Type B pancreatic cell (in vitro differentiated cells): ENCODE measurements around the gene ORMDL3. TPM values are rescaled to one million over a fixed set of nuclear protein-coding genes. Genes with fewer than 3 reads are reported as not detected.

Source experiments
- DNase-seq: peaks from one replicate; pipeline ENCODE4 v3.0.0; 2021; ENCODE audit warnings: mixed read lengths; ENCODE audit not compliant: unreplicated experiment; ENCODE audit errors: extremely low spot score
- H3K27ac Mint-ChIP-seq: 2 replicates; pipeline ENCODE4 v1.8.0; 2021; ENCODE audit warnings: mild to moderate bottlenecking, mixed read lengths
- H3K27me3 Mint-ChIP-seq: 2 replicates; pipeline ENCODE4 v1.8.0; 2021; ENCODE audit warnings: mixed read lengths
- H3K36me3 Mint-ChIP-seq: 2 replicates; pipeline ENCODE4 v1.8.0; 2021; ENCODE audit warnings: mixed read lengths
- H3K4me1 Mint-ChIP-seq: one replicate; pipeline ENCODE4 v1.8.0; 2021; ENCODE audit warnings: mixed read lengths; ENCODE audit not compliant: unreplicated experiment
- H3K4me3 Mint-ChIP-seq: 2 replicates; pipeline ENCODE4 v1.8.0; 2021; ENCODE audit warnings: mild to moderate bottlenecking, mixed read lengths
- H3K9me3 Mint-ChIP-seq: 2 replicates; pipeline ENCODE4 v1.8.0; 2021; ENCODE audit warnings: mixed read lengths
- CTCF ChIP-seq: fragments of 200-600 bp; sonication (generic); conservative IDR thresholded peaks from 2 replicates; pipeline ENCODE4 v1.5.0; 2021; ENCODE audit warnings: antibody characterized with exemption, mild to moderate bottlenecking
- total RNA-seq: library from RNA; stranded (reverse); gene quantifications from 2 replicates; pipeline ENCODE4 v1.2.1, GENCODE V29; 2021; ENCODE audit warnings: low replicate concordance

Gene ORMDL3
- total RNA-seq, 1 donor from 2014 or later: 59.8 TPM

DNA sequence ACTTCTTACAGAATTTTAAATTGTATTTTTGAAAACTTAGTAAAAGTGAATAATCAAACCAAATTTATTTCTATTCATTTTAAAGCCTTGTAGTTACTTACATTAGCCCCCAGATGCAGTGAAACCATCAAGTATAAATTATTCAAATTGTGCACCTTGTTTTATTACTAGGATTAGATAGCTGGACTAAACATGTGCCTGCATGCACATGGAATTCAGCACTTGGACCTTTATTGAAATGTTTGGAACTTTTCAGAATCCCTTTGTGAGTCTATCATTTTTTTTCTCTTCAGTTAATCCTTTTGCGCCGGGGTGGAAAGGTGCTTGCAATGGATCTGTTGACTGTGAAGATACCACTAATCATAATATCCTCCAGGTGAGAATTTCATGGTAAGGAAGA lies 54.6 kb downstream of the ORMDL3 start:
- Mint-ChIP-seq H3K4me1 (no peaks in the 10 kb centered on the region), H3K36me3 (no peaks in the 10 kb centered on the region), H3K9me3 (no peaks in the 10 kb centered on the region), H3K27me3 (peaks cover 24% of the 10 kb centered on the region), H3K4me3 (no peak overlapping the region), H3K27ac (no peak overlapping the region)
- no peak for TF ChIP-seq CTCF
- DNase-seq: no peak

DNA sequence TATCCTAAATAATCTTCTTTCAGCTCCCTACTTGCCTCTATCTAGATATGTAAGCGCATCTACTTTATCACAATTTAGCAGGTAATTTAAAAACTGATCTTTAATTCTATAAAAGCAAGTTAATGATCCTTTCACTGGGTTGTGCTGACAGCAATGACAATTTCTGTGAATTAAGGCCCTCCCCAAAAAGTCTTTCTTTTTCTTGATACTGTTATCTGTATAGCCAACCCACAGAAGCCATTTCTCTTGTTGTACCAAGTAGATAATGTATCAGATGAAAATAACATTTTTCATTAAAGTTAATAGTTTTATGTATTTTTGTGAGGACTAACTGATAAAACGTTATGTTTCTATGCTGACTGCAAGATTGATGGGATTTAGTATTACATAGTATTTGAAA lies 55.6 kb downstream of the ORMDL3 start:
- Mint-ChIP-seq H3K27me3 (peaks cover 29% of the 10 kb centered on the region), H3K9me3 (peaks cover 5% of the 10 kb centered on the region), H3K36me3 (no peaks in the 10 kb centered on the region), H3K27ac (no peak overlapping the region), H3K4me3 (no peak overlapping the region), H3K4me1 (no peaks in the 10 kb centered on the region)
- no peak for DNase-seq
- TF ChIP-seq CTCF: no peak

Other genes with a start within 250 kb of the ORMDL3 start
- 23.5 and 31.5 TPM in 2 replicates for gene PGAP3, start 239.5 kb downstream of the ORMDL3 start, total RNA-seq
- 123 and 230 TPM in 2 replicates for gene ERBB2, start 227.5 kb downstream of the ORMDL3 start, total RNA-seq
- 39.8 and 67.2 TPM in 2 replicates for gene MIEN1, start 197.1 kb downstream of the ORMDL3 start, total RNA-seq
- gene GRB7, start 189.7 kb downstream of the ORMDL3 start, total RNA-seq: 31.8 and 73.9 TPM in 2 replicates
- 0.19 and 0.29 TPM in 2 replicates for gene IKZF3, start 63.3 kb downstream of the ORMDL3 start, total RNA-seq
- not detected in 2 replicates for gene ZPBP2, start 59.4 kb downstream of the ORMDL3 start, total RNA-seq
- gene GSDMB, start 9.0 kb downstream of the ORMDL3 start, total RNA-seq: 15.8 and 16.4 TPM in 2 replicates
- not detected in 2 replicates for gene LRRC3C, start 131 bp upstream of the ORMDL3 start, total RNA-seq
- gene GSDMA, start 35.4 kb upstream of the ORMDL3 start, total RNA-seq: not detected in 2 replicates
- 110 and 116 TPM in 2 replicates for gene PSMD3, start 53.2 kb upstream of the ORMDL3 start, total RNA-seq
- gene CSF3, start 87.8 kb upstream of the ORMDL3 start, total RNA-seq: not detected in 2 replicates
- gene MED24, start 126.8 kb upstream of the ORMDL3 start, total RNA-seq: 93.2 and 123 TPM in 2 replicates
- 18.3 and 37.0 TPM in 2 replicates for gene THRA, start 135.4 kb upstream of the ORMDL3 start, total RNA-seq
- 5.7 and 9.5 TPM in 2 replicates for gene NR1D1, start 173.0 kb upstream of the ORMDL3 start, total RNA-seq
- 86.3 and 128 TPM in 2 replicates for gene MSL1, start 194.4 kb upstream of the ORMDL3 start, total RNA-seq
- gene CASC3, start 212.9 kb upstream of the ORMDL3 start, total RNA-seq: 63.0 and 101 TPM in 2 replicates
- gene RAPGEFL1, start 249.9 kb upstream of the ORMDL3 start, total RNA-seq: 9.9 and 18.6 TPM in 2 replicates